Measurements from ENCODE around the gene SLC6A3. TPM values are rescaled to one million over a fixed set of nuclear protein-coding genes. Genes with fewer than 3 reads are reported as not detected.

SLC6A3 gene
- total and polyA plus RNA-seq, 2 experiments from 2014 or later: not detected

DNA sequence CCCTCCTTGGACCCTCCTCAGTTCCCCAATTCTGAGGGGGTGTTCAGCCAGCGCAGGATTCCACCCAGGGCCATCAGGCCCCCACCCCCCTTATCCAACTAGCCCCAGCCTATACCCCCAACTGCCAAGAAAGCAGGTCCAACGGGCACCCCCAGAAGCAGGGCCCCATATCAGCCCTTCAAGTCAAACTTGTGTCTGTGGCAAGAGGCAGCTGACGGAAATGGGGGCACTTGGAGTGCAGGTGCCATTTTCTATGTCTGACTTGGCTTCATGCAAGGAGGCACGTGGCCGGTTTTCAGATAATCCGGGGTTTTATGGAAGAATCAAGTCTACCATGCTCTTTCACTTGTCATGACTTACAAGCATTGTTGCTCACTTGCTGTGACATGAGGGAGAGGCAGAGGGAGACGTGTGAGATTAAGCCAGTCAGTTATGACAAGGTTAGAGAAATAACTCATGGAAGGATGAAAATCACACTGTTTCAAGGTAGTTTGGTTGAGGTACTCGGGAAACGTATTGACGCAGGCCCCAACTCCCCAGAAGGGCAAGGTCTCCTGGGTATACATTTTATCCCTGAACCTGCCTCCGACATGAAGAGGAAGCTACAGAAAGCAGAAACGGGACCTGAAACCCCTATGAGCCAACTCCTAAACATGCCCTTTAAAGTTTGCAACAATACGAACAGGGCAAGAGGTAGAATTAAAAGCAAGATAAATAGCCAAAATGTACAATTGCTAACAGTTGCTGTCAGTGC, 73.8 kb downstream of the SLC6A3 start:
- Histone ChIP-seq H4K20me1 (ENCODE audit: insufficient read depth) (no peaks in the 10 kb centered on the region), H3K27me3 (replicated peaks; ENCODE audit: insufficient read depth) (peaks cover 9% of the 10 kb centered on the region), H3K4me1 (ENCODE audit: insufficient read depth) (no peaks in the 10 kb centered on the region), H2AFZ (no peak overlapping the region), H3K79me2 (ENCODE audit: insufficient read depth) (no peaks in the 10 kb centered on the region), H3F3A (ENCODE audit: insufficient read depth) (no peaks in the 10 kb centered on the region), H3K9me2 (ENCODE audit: insufficient read depth) (no peaks in the 10 kb centered on the region), H3K9me3 (ENCODE audit: low read depth) (no peaks in the 10 kb centered on the region), H3K4me3 (no peak overlapping the region), H3K4me2 (ENCODE audit: unreplicated experiment) (no peak overlapping the region), H3K9ac (no peak overlapping the region), H3K27ac (no peak overlapping the region), H3K36me3 (ENCODE audit: low read depth) (no peaks in the 10 kb centered on the region)
- no peak for DNase-seq
- TF ChIP-seq EZH2 (IDR thresholded peaks at IDR 0.05; ENCODE audit: insufficient read depth, poor library complexity, severe bottlenecking) (no peak), EZH2phosphoT487 (IDR thresholded peaks at IDR 0.05; ENCODE audit: insufficient read depth, low read depth) (no peak)
- 52 to 54% methylated on average over 12 to 13 of the region's 13 CpGs for WGBS, 2 experiments (ENCODE audit: low coverage in 1 of 2, low lambda C conversion rate in 2 of 2, missing lambda C conversion rate in 2 of 2)
- in situ Hi-C loops (cut with MboI): no loop called here

DNA sequence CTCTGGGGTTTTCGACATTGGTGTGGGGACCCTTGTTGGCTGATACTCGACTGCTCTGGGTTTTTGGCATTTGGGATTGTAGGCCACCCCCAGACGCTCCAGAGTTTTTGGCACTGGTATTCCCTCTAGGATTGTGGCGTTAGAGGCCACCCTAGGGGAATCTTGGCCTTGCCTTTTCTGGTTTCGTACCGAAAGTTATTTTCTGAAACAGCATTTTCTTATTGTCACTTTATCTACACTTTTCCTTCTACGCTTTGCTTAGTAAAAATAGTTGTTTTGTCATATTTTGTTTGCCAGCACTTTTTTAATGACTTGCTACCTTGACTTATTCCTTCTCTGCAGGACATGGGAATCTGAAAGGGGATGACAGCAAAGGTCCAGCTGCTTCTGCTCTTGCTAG, 75.2 kb downstream of the SLC6A3 start:
- in situ Hi-C loops (cut with MboI): no loop called here
- H3K27me3 ChIP-seq (replicated peaks; ENCODE audit: insufficient read depth): peaks cover 17% of the 10 kb centered on the region
- H3K79me2 ChIP-seq (ENCODE audit: insufficient read depth): no peaks in the 10 kb centered on the region
- H3K36me3 ChIP-seq (ENCODE audit: low read depth): no peaks in the 10 kb centered on the region
- 42 to 53% methylated on average over 7 of the region's 7 CpGs for WGBS, 2 experiments (ENCODE audit: low coverage in 1 of 2, low lambda C conversion rate in 2 of 2, missing lambda C conversion rate in 2 of 2)
- no peaks in the 10 kb centered on the region for H3K9me2 ChIP-seq (ENCODE audit: insufficient read depth)
- H2AFZ ChIP-seq: no peak overlapping the region
- H4K20me1 ChIP-seq (ENCODE audit: insufficient read depth): no peaks in the 10 kb centered on the region
- TF ChIP-seq EZH2phosphoT487 (IDR thresholded peaks at IDR 0.05; ENCODE audit: insufficient read depth, low read depth): no peak
- no peak for TF ChIP-seq EZH2 (IDR thresholded peaks at IDR 0.05; ENCODE audit: insufficient read depth, poor library complexity, severe bottlenecking)
- H3K9ac ChIP-seq: no peak overlapping the region
- no peak overlapping the region for H3K27ac ChIP-seq
- H3K4me2 ChIP-seq (ENCODE audit: unreplicated experiment): no peak overlapping the region
- no peak overlapping the region for H3K4me3 ChIP-seq
- DNase-seq: no peak
- H3K9me3 ChIP-seq (ENCODE audit: low read depth): no peaks in the 10 kb centered on the region
- H3F3A ChIP-seq (ENCODE audit: insufficient read depth): no peaks in the 10 kb centered on the region
- H3K4me1 ChIP-seq (ENCODE audit: insufficient read depth): no peaks in the 10 kb centered on the region

DNA sequence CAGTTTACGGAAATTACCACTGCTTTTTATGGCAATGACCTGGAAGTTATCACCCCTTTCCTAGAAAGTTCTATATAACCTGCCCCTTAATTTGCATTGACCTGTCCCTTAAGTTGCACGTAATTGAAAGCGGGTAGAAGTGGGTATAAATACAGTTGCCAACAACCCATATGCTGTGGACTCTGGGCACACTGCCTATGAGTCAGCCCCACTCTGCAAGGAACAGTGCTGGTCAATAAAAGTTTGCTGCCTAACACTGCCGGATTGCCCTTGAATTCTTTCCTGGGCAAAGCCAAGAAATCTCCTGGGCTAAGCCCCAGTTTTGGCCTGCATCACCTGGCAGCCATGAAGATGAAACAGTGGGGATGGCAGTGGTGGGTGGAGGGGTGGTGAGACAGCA, 76.5 kb downstream of the SLC6A3 start:
- WGBS, 2 experiments (ENCODE audit: low coverage in 1 of 2, low lambda C conversion rate in 2 of 2, missing lambda C conversion rate in 2 of 2): 65 to 72% methylated on average over 4 of the region's 4 CpGs
- H3K4me2 ChIP-seq (ENCODE audit: unreplicated experiment): no peak overlapping the region
- H3K27me3 ChIP-seq (replicated peaks; ENCODE audit: insufficient read depth): peaks cover 30% of the 10 kb centered on the region
- in situ Hi-C loops (cut with MboI): no loop called here
- no peak overlapping the region for H3K4me3 ChIP-seq
- H2AFZ ChIP-seq: no peak overlapping the region
- H3K9me3 ChIP-seq (ENCODE audit: low read depth): no peaks in the 10 kb centered on the region
- no peaks in the 10 kb centered on the region for H3K79me2 ChIP-seq (ENCODE audit: insufficient read depth)
- no peak overlapping the region for H3K9ac ChIP-seq
- no peaks in the 10 kb centered on the region for H3K4me1 ChIP-seq (ENCODE audit: insufficient read depth)
- no peaks in the 10 kb centered on the region for H3K9me2 ChIP-seq (ENCODE audit: insufficient read depth)
- no peak for DNase-seq
- H3F3A ChIP-seq (ENCODE audit: insufficient read depth): no peaks in the 10 kb centered on the region
- no peaks in the 10 kb centered on the region for H4K20me1 ChIP-seq (ENCODE audit: insufficient read depth)
- TF ChIP-seq EZH2phosphoT487 (IDR thresholded peaks at IDR 0.05; ENCODE audit: insufficient read depth, low read depth) (no peak), EZH2 (IDR thresholded peaks at IDR 0.05; ENCODE audit: insufficient read depth, poor library complexity, severe bottlenecking) (no peak)
- no peak overlapping the region for H3K27ac ChIP-seq
- no peaks in the 10 kb centered on the region for H3K36me3 ChIP-seq (ENCODE audit: low read depth)

DNA sequence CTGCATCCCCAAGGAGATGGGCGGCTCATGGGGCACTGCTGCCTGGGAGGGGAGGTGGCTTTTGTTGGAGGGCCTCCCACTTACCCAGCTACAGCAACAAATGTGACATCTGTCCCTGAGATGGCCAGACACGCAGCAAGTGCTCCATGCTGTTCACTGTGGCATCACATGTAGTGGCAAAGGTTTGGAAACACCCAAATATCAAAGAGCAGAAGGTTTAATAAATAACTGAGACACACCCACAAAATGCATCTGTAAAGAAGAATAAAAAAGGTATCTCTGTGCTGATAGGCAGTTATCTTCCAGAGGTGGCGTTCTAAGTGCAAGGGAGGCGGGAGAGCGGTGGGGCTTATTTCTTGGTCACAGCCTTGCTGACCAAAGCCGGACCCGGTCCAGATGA, 77.0 kb downstream of the SLC6A3 start:
- WGBS, 2 experiments (ENCODE audit: low coverage in 1 of 2, low lambda C conversion rate in 2 of 2, missing lambda C conversion rate in 2 of 2): 48 to 51% methylated on average over 7 of the region's 7 CpGs
- Histone ChIP-seq H3K4me1 (ENCODE audit: insufficient read depth) (no peaks in the 10 kb centered on the region), H3K4me3 (no peak overlapping the region), H3K4me2 (ENCODE audit: unreplicated experiment) (no peak overlapping the region), H3K9me3 (ENCODE audit: low read depth) (no peaks in the 10 kb centered on the region), H3K27ac (no peak overlapping the region), H3K36me3 (ENCODE audit: low read depth) (no peaks in the 10 kb centered on the region), H2AFZ (no peak overlapping the region), H3K27me3 (replicated peaks; ENCODE audit: insufficient read depth) (peaks cover 34% of the 10 kb centered on the region), H3K9me2 (ENCODE audit: insufficient read depth) (no peaks in the 10 kb centered on the region), H4K20me1 (ENCODE audit: insufficient read depth) (no peaks in the 10 kb centered on the region), H3K9ac (no peak overlapping the region), H3F3A (ENCODE audit: insufficient read depth) (no peaks in the 10 kb centered on the region), H3K79me2 (ENCODE audit: insufficient read depth) (no peaks in the 10 kb centered on the region)
- DNase-seq: no peak
- in situ Hi-C loops (cut with MboI): no loop called here
- TF ChIP-seq EZH2 (IDR thresholded peaks at IDR 0.05; ENCODE audit: insufficient read depth, poor library complexity, severe bottlenecking): no peak
- no peak for TF ChIP-seq EZH2phosphoT487 (IDR thresholded peaks at IDR 0.05; ENCODE audit: insufficient read depth, low read depth)

Measured in GM23248 (cell line).